HG03565 (cell line): ENCODE data around the gene GP5.

Experiments used
- ATAC-seq: cut with Tn5 transposase; IDR thresholded peaks from one replicate; pipeline ENCODE4 v1.9.1; 2021; ENCODE audit warnings: mild to moderate bottlenecking, moderate library complexity; ENCODE audit not compliant: unreplicated experiment

GP5 gene

GRCh38 chr3:194397757-194398312 lies 1.2 kb downstream of the GP5 start:
- no peak for ATAC-seq

DNA sequence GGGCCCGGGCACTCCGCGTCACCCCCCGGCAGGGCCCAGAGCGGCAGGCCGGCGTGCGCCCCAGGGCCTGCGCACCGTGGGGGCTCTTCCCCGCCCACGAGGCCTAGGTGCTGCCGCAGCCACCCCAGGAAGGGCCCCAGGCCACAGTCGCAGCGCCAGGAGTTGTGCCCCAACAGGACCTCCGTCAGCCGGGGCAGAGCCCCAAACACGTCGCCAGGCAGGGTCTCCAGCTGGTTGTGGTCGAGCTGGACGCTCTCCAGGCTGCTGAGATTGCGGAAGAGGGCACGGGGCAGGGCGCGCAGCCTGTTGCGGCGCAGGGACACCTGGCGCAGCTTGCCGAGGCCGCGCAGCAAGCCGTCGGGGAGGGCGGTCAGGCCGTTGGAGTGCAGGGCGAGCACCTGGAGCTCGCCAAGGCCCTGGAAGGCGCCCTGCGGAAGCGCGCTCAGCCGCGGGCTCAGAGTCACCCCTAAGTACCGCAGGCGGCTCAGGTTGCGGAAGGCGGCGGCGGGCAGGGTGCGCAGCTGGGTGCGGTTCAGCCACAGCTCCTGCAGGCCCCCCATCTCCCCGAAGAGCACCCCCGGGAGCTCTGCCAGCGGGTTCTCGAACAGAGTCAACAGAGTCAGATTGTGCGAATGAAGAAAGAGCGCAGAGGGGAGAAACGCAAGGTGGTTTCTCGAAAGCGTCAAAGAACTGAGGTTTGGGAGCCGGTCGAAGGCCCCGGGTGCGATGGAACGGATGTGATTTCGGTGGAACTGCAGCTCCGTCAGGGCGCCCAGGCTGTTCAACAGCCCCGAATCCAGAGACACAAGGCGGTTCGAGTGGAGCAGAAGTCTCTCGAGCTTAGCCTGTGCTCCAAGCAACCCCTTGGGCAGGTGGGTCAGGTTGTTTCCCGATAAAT lies 2.0 kb downstream of the GP5 start:
- no peak for ATAC-seq

DNA sequence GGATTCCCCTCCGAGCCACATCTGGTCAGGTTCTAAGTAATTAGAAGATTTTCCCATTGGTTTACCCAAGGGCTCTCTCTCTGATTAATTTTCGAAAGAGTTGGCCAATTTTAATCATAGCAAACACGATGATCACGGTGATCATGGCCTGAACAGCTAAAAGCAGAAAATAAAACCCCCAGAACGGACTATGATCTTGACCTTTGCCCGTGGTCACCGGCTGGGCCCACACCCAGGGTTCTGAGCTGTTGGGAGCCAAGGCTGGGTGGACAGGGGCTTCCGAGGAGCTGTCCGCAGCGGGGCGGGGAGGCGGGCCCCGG lies 2.6 kb downstream of the GP5 start:
- no peak for ATAC-seq

- ATAC-seq = no peak
These were observed 3.1 kb downstream of the GP5 start for GRCh38 chr3:194395778-194396538.

- ATAC-seq = no peak
These were observed 3.9 kb downstream of the GP5 start for GRCh38 chr3:194395212-194395611.

- no peak for ATAC-seq
These were observed 6.5 kb downstream of the GP5 start for GRCh38 chr3:194392576-194392975.

DNA sequence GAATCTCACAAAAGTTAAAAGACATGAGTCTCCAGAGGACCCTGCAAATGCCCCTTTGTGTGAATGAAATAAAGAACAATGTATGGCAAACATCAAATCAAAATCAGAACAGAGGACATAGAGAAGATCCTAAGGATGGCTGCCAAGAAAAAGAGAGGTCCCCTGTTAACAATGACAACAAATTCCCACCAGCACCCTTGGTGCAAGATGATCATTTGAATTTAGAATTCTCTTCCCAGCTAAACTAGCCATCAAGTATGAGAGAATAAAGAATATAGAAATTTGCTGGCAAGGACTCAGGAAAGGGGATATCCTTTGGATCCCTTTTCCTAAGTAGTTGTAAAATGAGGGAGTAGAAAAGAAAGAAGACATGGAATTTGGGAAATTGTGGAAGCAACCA lies 8.2 kb downstream of the GP5 start:
- no peak for ATAC-seq

- no peak for ATAC-seq
These were observed 9.8 kb downstream of the GP5 start for GRCh38 chr3:194389269-194389668.

GRCh38 chr3:194387926-194388418 lies 11.1 kb downstream of the GP5 start:
- ATAC-seq = no peak

DNA sequence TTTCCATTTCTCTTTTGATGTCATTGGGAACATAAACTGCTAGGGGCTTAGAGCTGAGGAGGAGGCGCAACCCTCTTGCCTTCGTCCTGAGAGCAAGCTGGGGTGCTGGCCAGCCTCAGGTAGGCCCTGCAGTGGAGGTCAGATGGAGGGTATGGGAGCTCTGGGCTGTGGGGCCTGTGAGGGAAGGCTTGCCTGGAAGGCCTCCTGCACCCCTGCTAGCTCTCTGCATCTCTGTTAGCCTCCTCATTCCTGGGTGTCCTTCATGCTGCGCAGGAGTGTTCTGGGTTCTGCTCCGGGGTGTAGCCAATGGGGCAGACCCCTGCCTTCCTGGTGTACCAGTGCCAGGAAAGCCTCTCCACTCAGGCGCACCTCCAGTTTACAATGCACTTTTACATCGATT lies 11.8 kb downstream of the GP5 start:
- ATAC-seq = no peak

DNA sequence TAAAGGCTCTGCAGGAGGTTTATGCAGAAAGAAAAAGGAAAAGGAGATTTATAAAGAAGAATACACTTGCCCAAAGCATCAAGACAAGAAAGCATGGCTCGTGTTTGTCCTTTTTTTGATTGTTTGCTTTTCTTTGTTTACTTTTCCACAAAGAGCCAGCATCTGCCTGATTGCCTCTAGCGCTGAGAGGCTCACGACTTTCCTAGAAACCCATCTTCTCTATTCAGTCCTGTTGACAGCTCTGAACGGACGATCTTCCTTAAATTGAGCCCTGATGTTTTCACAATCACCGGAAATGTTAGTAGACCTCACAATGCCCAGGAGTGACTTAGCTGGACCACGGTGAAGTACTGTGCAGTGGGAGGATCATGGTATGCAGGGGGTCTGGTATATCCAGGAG lies 12.4 kb downstream of the GP5 start:
- no peak for ATAC-seq

GRCh38 chr3:194386066-194386465 lies 13.0 kb downstream of the GP5 start:
- no peak for ATAC-seq

DNA sequence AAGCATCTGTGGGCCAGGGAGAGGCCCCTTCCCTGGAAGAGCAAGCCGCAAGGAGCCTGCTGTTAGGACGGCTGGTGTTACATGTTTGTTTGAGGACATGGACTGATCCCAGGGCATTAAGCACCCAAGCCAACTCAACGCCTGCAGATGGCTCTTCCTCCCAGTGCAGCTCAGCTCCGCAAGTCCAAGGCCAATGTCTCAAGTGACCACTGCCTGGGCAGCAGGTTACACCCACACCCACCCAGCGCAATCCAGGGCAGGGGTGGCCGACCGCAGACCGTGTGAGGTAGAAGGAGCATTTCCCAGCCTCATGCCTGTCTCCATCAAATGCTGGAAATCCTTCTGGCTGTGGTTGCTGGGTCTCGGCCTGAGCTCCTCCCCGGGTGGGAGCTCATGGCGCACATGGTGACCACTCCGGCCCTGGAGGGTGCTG lies 14.5 kb downstream of the GP5 start:
- ATAC-seq = no peak

DNA sequence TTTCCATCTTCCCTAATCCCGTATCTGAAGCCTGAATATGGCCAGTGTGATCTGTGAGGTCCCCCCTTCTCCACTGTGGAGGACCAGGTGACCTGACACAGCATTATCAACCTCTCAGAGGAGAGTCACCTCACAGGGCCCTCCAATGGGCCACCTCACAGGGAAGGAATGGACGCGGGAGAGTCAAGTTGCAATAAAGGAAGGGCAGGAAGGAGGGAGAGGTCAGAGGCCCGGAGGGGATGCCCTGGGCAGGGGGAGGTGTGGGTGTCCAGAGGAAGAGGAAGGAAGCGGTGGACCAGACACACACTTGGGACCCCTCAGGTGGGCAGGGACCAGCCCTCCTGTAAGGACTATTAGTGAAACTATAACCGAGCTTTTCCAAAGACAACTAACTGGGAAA lies 14.9 kb downstream of the GP5 start:
- no peak for ATAC-seq

- no peak for ATAC-seq
These were observed 15.7 kb downstream of the GP5 start for GRCh38 chr3:194383276-194383940.

- ATAC-seq = no peak
These were observed 16.2 kb downstream of the GP5 start for GRCh38 chr3:194382892-194383223.

DNA sequence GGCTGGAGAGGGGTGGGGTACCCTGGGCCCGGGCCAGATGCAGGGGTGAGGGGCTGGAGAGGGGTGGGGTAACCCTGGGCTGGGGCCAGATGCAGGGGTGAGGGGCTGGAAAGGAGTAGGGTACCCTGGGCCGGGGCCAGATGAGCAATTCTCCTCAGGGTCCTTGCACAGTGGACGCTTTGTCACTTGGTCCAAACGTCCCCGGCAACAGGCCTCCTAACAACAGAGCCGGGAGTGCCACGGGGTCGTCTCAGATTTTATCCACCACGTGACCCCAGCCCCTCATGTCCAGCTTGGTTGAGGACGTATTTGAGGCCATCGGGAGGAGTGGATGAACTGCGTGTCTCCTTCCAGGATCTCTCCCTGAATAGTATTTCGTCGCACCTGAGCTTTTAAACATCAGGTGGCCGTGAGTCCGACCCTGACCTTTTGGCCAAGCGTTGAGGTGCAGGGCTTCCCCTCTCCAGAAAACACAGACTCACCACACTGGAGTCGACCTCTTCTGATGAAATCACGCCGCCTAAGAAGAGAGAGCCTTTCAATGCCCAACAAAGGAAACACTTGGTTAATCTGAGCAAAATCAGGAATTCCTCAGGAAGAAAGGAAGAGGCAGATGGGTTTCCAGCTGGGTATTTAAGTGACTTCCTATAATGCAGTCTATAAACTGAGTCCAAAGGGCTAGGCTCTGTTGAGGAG lies 16.7 kb downstream of the GP5 start:
- ATAC-seq = no peak

GRCh38 chr3:194381460-194381875 lies 17.6 kb downstream of the GP5 start:
- ATAC-seq = no peak

- ATAC-seq = no peak
These were observed 18.7 kb downstream of the GP5 start for GRCh38 chr3:194380326-194380725.

GRCh38 chr3:194379651-194380050 lies 19.4 kb downstream of the GP5 start:
- ATAC-seq = no peak

DNA sequence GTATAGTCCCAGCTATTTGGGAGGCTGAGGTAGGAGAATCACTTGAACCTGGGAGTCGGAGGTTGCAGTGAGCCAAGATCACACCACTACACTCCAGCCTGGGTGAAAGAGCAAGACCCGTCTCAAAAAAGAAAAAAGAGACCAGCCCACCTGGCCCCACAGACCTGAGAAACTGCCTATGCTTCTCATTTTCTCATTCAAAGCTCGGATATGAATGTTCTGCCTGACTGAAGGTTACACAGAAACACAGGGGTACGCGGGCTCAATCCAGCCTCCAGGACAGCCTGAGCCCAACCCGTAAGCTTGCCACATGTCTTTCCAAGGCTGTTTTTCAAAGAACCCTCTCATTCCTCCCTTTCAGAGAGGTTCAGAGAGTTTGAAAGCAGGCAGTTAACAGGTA lies 19.8 kb downstream of the GP5 start:
- no peak for ATAC-seq
